Measurements from ENCODE around the gene TSC2. TPM values are rescaled to one million over a fixed set of nuclear protein-coding genes. Genes with fewer than 3 reads are reported as not detected.
"Not testable (repeated sequence)": the region's sequence is repeated elsewhere in the genome, so short reads cannot be mapped to it uniquely, and the experiment has no call there.

The TSC2 gene
- total and polyA plus RNA-seq, 8 donors, result 51.0 to 172 (median 83.6) TPM

- no peak for FAIRE-seq
- intact Hi-C loops (cut with DNase I), result no loop called here
- peak overlapping the region; percentile 20 to 70 (median 54) for H3K27ac ChIP-seq
- no peaks in the 10 kb centered on the region for H3K27me3 ChIP-seq
- H3K4me1 ChIP-seq, result no peaks in the 10 kb centered on the region
- no peaks in the 10 kb centered on the region for H3K36me3 ChIP-seq
- DNase-seq, result peak in 2 of 6 donors; percentile 36 to 76
- no peak for TF ChIP-seq CTCF (IDR thresholded peaks at IDR 0.05)
- peak overlapping the region in 1 of 4 donors; percentile 23 for H3K4me3 ChIP-seq
- ATAC-seq, result peak; percentile 21 to 66 (median 55)
- no peaks in the 10 kb centered on the region for H3K9me3 ChIP-seq
- WGBS, 2 donors, result 61 to 62% methylated on average over 37 of the region's 37 CpGs
Measured at GRCh38 chr16:2033057-2033908, 14.5 kb upstream of the TSC2 start.

GRCh38 chr16:2033909-2034695 lies 13.7 kb upstream of the TSC2 start:
- H3K36me3 ChIP-seq; FAIRE-seq; H3K27me3 ChIP-seq; H3K9me3 ChIP-seq; intact Hi-C loops (cut with DNase I); H3K4me1 ChIP-seq; DNase-seq: not testable (repeated sequence)
- WGBS, 2 donors, result 83 to 85% methylated on average over 15 of the region's 32 CpGs
- Histone ChIP-seq H3K27ac (peak overlapping the region in 3 of 4 donors; percentile 42 to 70 (median 66)), H3K4me3 (peak overlapping the region in 1 of 4 donors; percentile 23)
- ATAC-seq, result peak in 2 of 4 donors; percentile 7 to 13

- H3K4me3 ChIP-seq, result peak overlapping the region in 1 of 4 donors; percentile 15
Measured at GRCh38 chr16:2034696-2035430, 12.9 kb upstream of the TSC2 start.

GRCh38 chr16:2035431-2036199 lies 12.2 kb upstream of the TSC2 start:
- ATAC-seq (peak; percentile 31 to 47 (median 38)), FAIRE-seq (no peak), DNase-seq (peak in 3 of 6 donors; percentile 51 to 83 (median 65))
- 58 to 67% methylated on average over 31 to 34 of the region's 34 CpGs for WGBS, 2 donors
- H3K9me3 ChIP-seq, result no peaks in the 10 kb centered on the region
- H3K4me1 ChIP-seq, result no peaks in the 10 kb centered on the region
- no peak for TF ChIP-seq CTCF (IDR thresholded peaks at IDR 0.05)
- intact Hi-C loops (cut with DNase I), result no loop called here
- H3K4me3 ChIP-seq, result peak overlapping the region in 1 of 4 donors; percentile 15
- peak overlapping the region; percentile 51 to 84 (median 78) for H3K27ac ChIP-seq
- H3K27me3 ChIP-seq, result no peaks in the 10 kb centered on the region
- H3K36me3 ChIP-seq, result no peaks in the 10 kb centered on the region

More at GRCh38 chr16:2034696-2035430, 12.9 kb upstream of the TSC2 start:
- 88 to 91% methylated on average over 15 to 17 of the region's 17 CpGs for WGBS, 2 donors
- Histone ChIP-seq H3K36me3 (no peaks in the 10 kb centered on the region), H3K27me3 (no peaks in the 10 kb centered on the region), H3K4me1 (no peaks in the 10 kb centered on the region), H3K27ac (peak overlapping the region; percentile 51 to 84 (median 78)), H3K9me3 (no peaks in the 10 kb centered on the region)
- DNase-seq (peak in 2 of 6 donors; percentile 18 to 65), FAIRE-seq (no peak), ATAC-seq (no peak)
- intact Hi-C loops (cut with DNase I), result no loop called here
- no peak for TF ChIP-seq CTCF (IDR thresholded peaks at IDR 0.05)

Measured in pancreas (tissue), 10 donors.